Natural killer cell (primary cell): ENCODE results near the gene SELENOS. TPM values are rescaled to one million over a fixed set of nuclear protein-coding genes. Genes with fewer than 3 reads are reported as not detected.

ENCODE experiments used
- ATAC-seq, 3 donors: fragments of 150-1000 bp in 2 of 3; fragments of 200-7000 bp in 1 of 3; cut with Tn5 transposase; 1 replicate in 1 of 3; 2 replicates in 2 of 3; pipeline ENCODE4 v1.10.0; 2021; ENCODE audit warnings: mild to moderate bottlenecking in 2 of 3, moderate library complexity in 2 of 3
- DNase-seq, 2 donors: peaks; one replicate each; pipeline versions ENCODE4 v3.0.0 to v3.0.0-alpha.2; 2013 to 2021; ENCODE audit warnings: mixed read lengths in 1 of 2
- H3K27ac ChIP-seq: one replicate; pipeline ENCODE4 v1.5.1; 2013; ENCODE audit warnings: mild to moderate bottlenecking, low read length
- H3K27me3 ChIP-seq: one replicate; pipeline ENCODE4 v1.6.1; 2013; ENCODE audit warnings: low read length; ENCODE audit not compliant: control insufficient read depth, insufficient read depth
- H3K36me3 ChIP-seq: one replicate; pipeline ENCODE4 v1.6.1; 2013; ENCODE audit warnings: low read length; ENCODE audit not compliant: control insufficient read depth, insufficient read depth
- H3K4me1 ChIP-seq: one replicate; pipeline ENCODE4 v1.6.1; 2013; ENCODE audit warnings: low read length; ENCODE audit not compliant: control insufficient read depth, insufficient read depth
- H3K4me3 ChIP-seq: one replicate; pipeline ENCODE4 v1.5.1; 2013; ENCODE audit warnings: low read length
- H3K9me3 ChIP-seq: one replicate; pipeline ENCODE4 v1.6.1; 2013; ENCODE audit warnings: low read length; ENCODE audit not compliant: control insufficient read depth, insufficient read depth
- H3K27ac Mint-ChIP-seq, 2 donors: one replicate each; pipeline ENCODE4 v1.8.0; 2022; ENCODE audit warnings: mild to moderate bottlenecking in 2 of 2, mixed read lengths in 2 of 2, moderate library complexity in 1 of 2
- H3K27me3 Mint-ChIP-seq, 2 donors: one replicate each; pipeline ENCODE4 v1.8.0; 2022; ENCODE audit warnings: low read depth in 2 of 2, mixed read lengths in 2 of 2
- H3K36me3 Mint-ChIP-seq: one replicate; pipeline ENCODE4 v1.8.0; 2022; ENCODE audit warnings: mixed read lengths
- H3K4me1 Mint-ChIP-seq, 2 donors: one replicate each; pipeline ENCODE4 v1.8.0; 2022; ENCODE audit warnings: mixed read lengths in 2 of 2
- H3K4me3 Mint-ChIP-seq: one replicate; pipeline ENCODE4 v1.8.0; 2022; ENCODE audit warnings: mild to moderate bottlenecking, moderate library complexity, mixed read lengths
- H3K9me3 Mint-ChIP-seq, 2 donors: one replicate each; pipeline ENCODE4 v1.8.0; 2022; ENCODE audit warnings: mixed read lengths in 2 of 2
- whole genome bisulfite sequencing: methylation state at CpG from one replicate; pipeline ENCODE4 v1.1.7; 2013; ENCODE audit warnings: missing lambda C conversion rate; ENCODE audit not compliant: insufficient coverage; 5-methylcytosine and 5-hydroxymethylcytosine counted together
- intact Hi-C: fragments of 100-400 bp; cut with micrococcal nuclease; formaldehyde crosslinking; loops from one replicate; pipeline ENCODE4 v1.14.2; 2022
- total RNA-seq, 4 donors: library from RNA; stranded (reverse); fragments of 120-200 nt in 1 of 4; gene quantifications; one replicate each; pipeline versions ENCODE4 v1.2.3 to v1.2.4, GENCODE V29; 2013 to 2022
- TF ChIP-seq, protein P1 (sequence below): fragments of 200-600 bp; IDR thresholded peaks from one replicate; pipeline ENCODE4 v1.8.0; 2022; ENCODE audit warnings: antibody characterized with exemption

Gene SELENOS
- total RNA-seq, 3 donors from 2014 or later (not counting 1 experiment from before 2014, with no cell fraction given) = 33.6 to 44.2 (median 38.4) TPM

DNA sequence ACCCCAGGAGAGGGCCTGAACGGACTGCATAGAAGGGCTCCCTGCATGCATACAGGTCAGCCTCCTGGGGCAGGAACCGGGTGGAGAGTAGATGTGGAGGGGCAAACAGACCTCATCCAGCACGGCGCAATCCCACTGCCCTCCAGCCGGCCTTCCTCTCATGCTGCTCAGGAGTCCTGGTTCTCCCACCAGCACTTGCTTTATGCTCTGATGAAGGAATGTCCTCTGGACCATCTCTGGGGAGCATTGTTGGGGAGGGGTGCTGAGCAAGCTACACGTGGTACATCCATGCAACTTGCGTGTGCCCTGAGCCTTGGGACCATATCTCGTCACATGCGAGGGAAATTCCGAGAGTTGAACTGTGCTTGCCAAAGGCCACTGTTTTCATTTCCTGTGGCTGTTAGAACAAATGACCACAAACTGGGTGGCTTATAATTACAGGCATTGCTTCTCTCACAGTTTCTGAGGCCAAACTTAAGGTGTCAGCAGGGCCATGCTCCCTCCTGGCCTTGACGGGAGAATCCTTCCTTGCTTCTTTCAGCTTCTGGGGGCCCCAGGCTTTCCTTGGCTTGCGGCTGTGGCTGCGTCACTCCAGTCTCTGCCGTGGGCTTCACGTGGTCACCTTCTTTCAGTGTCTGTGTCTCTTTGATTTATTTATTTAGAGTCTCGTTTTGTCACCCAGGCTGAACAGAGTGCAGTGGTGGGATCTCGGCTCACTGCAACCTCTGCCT is 12.2 kb downstream of the SELENOS start:
- Mint-ChIP-seq H3K4me3 (no peak overlapping the region), H3K27ac (no peak overlapping the region), H3K4me1 (peaks cover 8 to 12% of the 10 kb centered on the region in 2 donors), H3K9me3 (no peaks in the 10 kb centered on the region), H3K36me3 (no peaks in the 10 kb centered on the region), H3K27me3 (no peaks in the 10 kb centered on the region)
- TF ChIP-seq, protein P1, sequence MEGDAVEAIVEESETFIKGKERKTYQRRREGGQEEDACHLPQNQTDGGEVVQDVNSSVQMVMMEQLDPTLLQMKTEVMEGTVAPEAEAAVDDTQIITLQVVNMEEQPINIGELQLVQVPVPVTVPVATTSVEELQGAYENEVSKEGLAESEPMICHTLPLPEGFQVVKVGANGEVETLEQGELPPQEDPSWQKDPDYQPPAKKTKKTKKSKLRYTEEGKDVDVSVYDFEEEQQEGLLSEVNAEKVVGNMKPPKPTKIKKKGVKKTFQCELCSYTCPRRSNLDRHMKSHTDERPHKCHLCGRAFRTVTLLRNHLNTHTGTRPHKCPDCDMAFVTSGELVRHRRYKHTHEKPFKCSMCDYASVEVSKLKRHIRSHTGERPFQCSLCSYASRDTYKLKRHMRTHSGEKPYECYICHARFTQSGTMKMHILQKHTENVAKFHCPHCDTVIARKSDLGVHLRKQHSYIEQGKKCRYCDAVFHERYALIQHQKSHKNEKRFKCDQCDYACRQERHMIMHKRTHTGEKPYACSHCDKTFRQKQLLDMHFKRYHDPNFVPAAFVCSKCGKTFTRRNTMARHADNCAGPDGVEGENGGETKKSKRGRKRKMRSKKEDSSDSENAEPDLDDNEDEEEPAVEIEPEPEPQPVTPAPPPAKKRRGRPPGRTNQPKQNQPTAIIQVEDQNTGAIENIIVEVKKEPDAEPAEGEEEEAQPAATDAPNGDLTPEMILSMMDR = no peak
- no peak overlapping the region for H3K4me3 ChIP-seq
- intact Hi-C loops = no loop called here
- H3K4me1 ChIP-seq = peaks cover 29% of the 10 kb centered on the region
- ATAC-seq (peak; percentile 10 to 52 (median 50)), DNase-seq (no peak)
- no peaks in the 10 kb centered on the region for H3K27me3 ChIP-seq
- H3K27ac ChIP-seq = peak overlapping the region; percentile 30
- no peaks in the 10 kb centered on the region for H3K9me3 ChIP-seq
- 74% methylated on average over 17 of the region's 17 CpGs for WGBS
- peaks cover 3% of the 10 kb centered on the region for H3K36me3 ChIP-seq

DNA sequence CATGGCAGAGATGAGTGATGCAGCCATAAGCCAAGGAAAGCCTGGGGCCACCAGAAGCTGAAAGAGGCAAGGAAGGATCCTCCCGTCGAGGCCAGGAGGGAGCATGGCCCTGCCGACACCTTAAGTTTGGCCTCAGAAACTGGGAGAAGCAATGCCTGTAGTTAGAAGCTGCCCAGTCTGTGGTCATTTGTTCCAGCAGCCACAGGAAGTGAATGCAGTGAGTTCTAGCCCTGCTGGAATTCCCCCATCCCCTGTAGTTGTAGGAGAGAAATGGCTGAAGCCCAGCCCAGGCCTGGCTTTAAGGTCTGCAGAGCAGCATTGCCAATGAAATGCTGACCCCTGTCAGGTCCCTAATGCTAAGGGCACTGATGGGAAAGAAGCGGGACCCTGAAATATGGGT is 13.3 kb downstream of the SELENOS start:
- Mint-ChIP-seq H3K36me3 (no peaks in the 10 kb centered on the region), H3K27ac (no peak overlapping the region), H3K27me3 (peaks cover 5 to 7% of the 10 kb centered on the region in 2 donors), H3K4me3 (no peak overlapping the region), H3K9me3 (no peaks in the 10 kb centered on the region), H3K4me1 (peaks cover 6 to 8% of the 10 kb centered on the region in 2 donors)
- intact Hi-C loops = no loop called here
- TF ChIP-seq, protein P1 = no peak
- Histone ChIP-seq H3K27me3 (no peaks in the 10 kb centered on the region), H3K9me3 (no peaks in the 10 kb centered on the region), H3K4me3 (no peak overlapping the region), H3K36me3 (no peaks in the 10 kb centered on the region), H3K4me1 (peaks cover 29% of the 10 kb centered on the region), H3K27ac (no peak overlapping the region)
- WGBS = 84% methylated on average over 4 of the region's 4 CpGs
- ATAC-seq (peak in 1 of 3 donors; percentile 37), DNase-seq (no peak)

DNA sequence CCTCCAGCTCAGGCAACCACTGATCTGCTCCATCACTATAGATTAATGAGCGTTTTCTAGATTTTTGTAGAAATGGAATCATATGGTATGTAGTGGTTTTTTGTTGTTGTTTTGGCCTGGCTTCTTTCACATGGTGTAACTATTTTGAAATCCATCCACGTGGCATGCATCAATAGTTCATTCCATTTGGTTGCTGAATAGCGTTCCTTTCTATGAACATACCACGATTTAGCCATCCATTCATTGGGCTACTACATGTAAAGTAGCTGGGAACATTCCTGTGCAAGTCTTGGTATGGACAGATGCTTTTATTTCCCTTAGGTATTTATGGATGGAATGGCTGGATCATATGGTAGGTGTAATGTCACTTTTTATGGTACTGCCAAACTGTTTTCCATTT is 14.7 kb downstream of the SELENOS start:
- peaks cover 0 to 6% of the 10 kb centered on the region in 2 donors for H3K4me1 Mint-ChIP-seq
- H3K4me3 ChIP-seq = no peak overlapping the region
- no peak overlapping the region for H3K27ac ChIP-seq
- no peak for ATAC-seq
- H3K9me3 ChIP-seq = no peaks in the 10 kb centered on the region
- H3K4me3 Mint-ChIP-seq = no peak overlapping the region
- no peaks in the 10 kb centered on the region for H3K36me3 Mint-ChIP-seq
- intact Hi-C loops = no loop called here
- DNase-seq = no peak
- H3K27me3 Mint-ChIP-seq = peaks cover 5 to 18% of the 10 kb centered on the region in 2 donors
- 86% methylated on average over 2 of the region's 4 CpGs for WGBS
- H3K4me1 ChIP-seq = peaks cover 29% of the 10 kb centered on the region
- no peaks in the 10 kb centered on the region for H3K27me3 ChIP-seq
- H3K36me3 ChIP-seq = no peaks in the 10 kb centered on the region
- H3K27ac Mint-ChIP-seq = no peak overlapping the region
- no peaks in the 10 kb centered on the region for H3K9me3 Mint-ChIP-seq
- TF ChIP-seq, protein P1 = no peak
